ENCODE measurements around the gene HNRNPUL1. TPM values are rescaled to one million over a fixed set of nuclear protein-coding genes. Genes with fewer than 3 reads are reported as not detected.

HNRNPUL1 gene
- total and polyA plus RNA-seq, 2 donors (not counting 1 experiment from before 2014, with no cell fraction given): 36.4 to 58.1 TPM

DNA sequence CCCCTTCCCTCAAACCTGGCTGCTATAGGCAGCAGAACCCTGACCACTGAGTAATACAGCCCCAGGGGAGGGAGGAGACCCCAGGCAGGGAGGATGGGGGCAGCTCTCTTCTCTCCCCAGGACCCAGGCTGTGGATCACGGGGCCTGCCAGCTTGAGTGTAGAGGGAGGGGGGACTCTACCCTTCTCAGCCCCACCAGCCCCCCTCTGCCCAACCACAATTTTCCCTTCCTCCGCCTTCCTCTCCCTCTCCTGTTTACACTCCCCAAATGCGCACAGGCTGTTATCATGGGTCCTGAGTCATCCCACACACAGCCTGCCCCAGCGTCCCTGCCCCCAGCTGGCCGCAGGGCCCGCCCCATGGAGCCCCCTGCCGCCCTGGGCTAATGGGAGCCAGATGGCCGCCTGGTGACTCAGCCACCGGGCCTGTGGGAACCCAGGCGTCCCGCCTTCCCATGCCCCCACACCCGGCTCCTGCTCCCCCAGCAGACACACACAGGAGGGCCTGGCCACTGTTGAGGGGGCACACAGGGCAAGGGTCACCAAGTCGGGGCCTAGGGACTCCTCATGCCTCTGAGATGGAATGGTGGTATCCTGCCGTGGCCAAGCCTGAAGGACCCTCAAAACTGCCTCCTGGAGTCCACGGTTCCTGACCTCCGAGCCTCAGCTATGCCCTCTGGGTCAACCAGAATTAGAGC, 59.4 kb downstream of the HNRNPUL1 start:
- peaks cover 19% of the 10 kb centered on the region for H3K36me3 ChIP-seq (ENCODE audit: control insufficient read depth, insufficient read depth, low read length)
- DNase-seq (ENCODE audit: low read depth in 2 of 2): peak; percentile 97 to 98
- TF ChIP-seq, protein P1, sequence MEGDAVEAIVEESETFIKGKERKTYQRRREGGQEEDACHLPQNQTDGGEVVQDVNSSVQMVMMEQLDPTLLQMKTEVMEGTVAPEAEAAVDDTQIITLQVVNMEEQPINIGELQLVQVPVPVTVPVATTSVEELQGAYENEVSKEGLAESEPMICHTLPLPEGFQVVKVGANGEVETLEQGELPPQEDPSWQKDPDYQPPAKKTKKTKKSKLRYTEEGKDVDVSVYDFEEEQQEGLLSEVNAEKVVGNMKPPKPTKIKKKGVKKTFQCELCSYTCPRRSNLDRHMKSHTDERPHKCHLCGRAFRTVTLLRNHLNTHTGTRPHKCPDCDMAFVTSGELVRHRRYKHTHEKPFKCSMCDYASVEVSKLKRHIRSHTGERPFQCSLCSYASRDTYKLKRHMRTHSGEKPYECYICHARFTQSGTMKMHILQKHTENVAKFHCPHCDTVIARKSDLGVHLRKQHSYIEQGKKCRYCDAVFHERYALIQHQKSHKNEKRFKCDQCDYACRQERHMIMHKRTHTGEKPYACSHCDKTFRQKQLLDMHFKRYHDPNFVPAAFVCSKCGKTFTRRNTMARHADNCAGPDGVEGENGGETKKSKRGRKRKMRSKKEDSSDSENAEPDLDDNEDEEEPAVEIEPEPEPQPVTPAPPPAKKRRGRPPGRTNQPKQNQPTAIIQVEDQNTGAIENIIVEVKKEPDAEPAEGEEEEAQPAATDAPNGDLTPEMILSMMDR (conservative IDR thresholded peaks at IDR 0.05 in 1 of 2, IDR thresholded peaks at IDR 0.05 in 1 of 2; ENCODE audit: low read depth in 1 of 2, low read length in 2 of 2): no peak
- no peak for TF ChIP-seq EZH2 (IDR thresholded peaks at IDR 0.05; ENCODE audit: low read length, missing control alignments)
- peaks cover 63% of the 10 kb centered on the region for H3K4me1 ChIP-seq (ENCODE audit: control insufficient read depth, extremely low read depth, insufficient read depth, low read length)
- peak overlapping the region in 1 of 4 experiments; percentile 21 for H3K4me3 ChIP-seq (replicated peaks in 1 of 4; ENCODE audit: control extremely low read depth in 1 of 4, insufficient read depth in 1 of 4, low read depth in 3 of 4, low read length in 4 of 4)
- H3K9ac ChIP-seq (ENCODE audit: insufficient read depth, low read length): peak overlapping the region; percentile 74
- no peak overlapping the region for H2AFZ ChIP-seq (ENCODE audit: low read length)
- no peaks in the 10 kb centered on the region for H3K9me3 ChIP-seq (ENCODE audit: control insufficient read depth, insufficient read depth, low read depth, low read length)
- H3K79me2 ChIP-seq (ENCODE audit: control insufficient read depth, insufficient read depth, low read length): no peaks in the 10 kb centered on the region
- no peaks in the 10 kb centered on the region for H3K27me3 ChIP-seq (ENCODE audit: control insufficient read depth, insufficient read depth, low read length)
- no peaks in the 10 kb centered on the region for H4K20me1 ChIP-seq (ENCODE audit: control insufficient read depth, extremely low read depth, insufficient read depth, low read length)
- H3K4me2 ChIP-seq (ENCODE audit: extremely low read depth, insufficient read depth, low read length): peak overlapping the region; percentile 77
- peak overlapping the region; percentile 97 for H3K27ac ChIP-seq (ENCODE audit: insufficient read depth, low read length)

DNA sequence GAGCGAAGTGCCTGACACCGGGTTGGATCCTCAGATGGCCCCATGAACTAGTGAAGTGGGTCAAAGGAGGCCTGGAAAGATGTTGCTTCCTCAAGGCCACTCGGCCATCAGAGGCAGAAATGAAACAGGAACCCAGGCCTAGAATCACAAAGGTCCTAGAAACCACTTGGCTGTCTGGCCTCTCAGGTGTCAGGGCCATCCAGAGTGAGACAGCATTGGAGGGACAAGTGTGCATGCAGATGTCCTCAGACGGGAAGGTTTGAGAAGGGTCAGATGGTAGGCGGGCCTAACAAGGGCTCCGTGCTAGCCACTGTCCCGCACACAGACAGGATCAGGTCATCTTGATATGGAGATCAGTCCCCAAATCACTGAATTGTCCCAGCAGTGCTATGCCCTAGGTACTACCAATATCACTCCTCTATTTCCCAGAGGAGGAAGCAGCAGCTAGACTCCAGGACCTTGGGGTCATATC, 60.1 kb downstream of the HNRNPUL1 start:
- no peaks in the 10 kb centered on the region for H3K9me3 ChIP-seq (ENCODE audit: control insufficient read depth, insufficient read depth, low read depth, low read length)
- H4K20me1 ChIP-seq (ENCODE audit: control insufficient read depth, extremely low read depth, insufficient read depth, low read length): no peaks in the 10 kb centered on the region
- no peak overlapping the region for H2AFZ ChIP-seq (ENCODE audit: low read length)
- peaks cover 18% of the 10 kb centered on the region for H3K36me3 ChIP-seq (ENCODE audit: control insufficient read depth, insufficient read depth, low read length)
- peak overlapping the region; percentile 75 for H3K4me2 ChIP-seq (ENCODE audit: extremely low read depth, insufficient read depth, low read length)
- no peak for DNase-seq (ENCODE audit: low read depth in 2 of 2)
- no peak overlapping the region for H3K4me3 ChIP-seq (replicated peaks in 1 of 4; ENCODE audit: control extremely low read depth in 1 of 4, insufficient read depth in 1 of 4, low read depth in 3 of 4, low read length in 4 of 4)
- TF ChIP-seq EZH2 (IDR thresholded peaks at IDR 0.05; ENCODE audit: low read length, missing control alignments): no peak
- TF ChIP-seq, protein P1 (conservative IDR thresholded peaks at IDR 0.05 in 1 of 2, IDR thresholded peaks at IDR 0.05 in 1 of 2; ENCODE audit: low read depth in 1 of 2, low read length in 2 of 2): no peak
- H3K4me1 ChIP-seq (ENCODE audit: control insufficient read depth, extremely low read depth, insufficient read depth, low read length): peaks cover 64% of the 10 kb centered on the region
- H3K27ac ChIP-seq (ENCODE audit: insufficient read depth, low read length): peak overlapping the region; percentile 97
- H3K9ac ChIP-seq (ENCODE audit: insufficient read depth, low read length): peak overlapping the region; percentile 70
- H3K79me2 ChIP-seq (ENCODE audit: control insufficient read depth, insufficient read depth, low read length): no peaks in the 10 kb centered on the region
- H3K27me3 ChIP-seq (ENCODE audit: control insufficient read depth, insufficient read depth, low read length): no peaks in the 10 kb centered on the region

DNA sequence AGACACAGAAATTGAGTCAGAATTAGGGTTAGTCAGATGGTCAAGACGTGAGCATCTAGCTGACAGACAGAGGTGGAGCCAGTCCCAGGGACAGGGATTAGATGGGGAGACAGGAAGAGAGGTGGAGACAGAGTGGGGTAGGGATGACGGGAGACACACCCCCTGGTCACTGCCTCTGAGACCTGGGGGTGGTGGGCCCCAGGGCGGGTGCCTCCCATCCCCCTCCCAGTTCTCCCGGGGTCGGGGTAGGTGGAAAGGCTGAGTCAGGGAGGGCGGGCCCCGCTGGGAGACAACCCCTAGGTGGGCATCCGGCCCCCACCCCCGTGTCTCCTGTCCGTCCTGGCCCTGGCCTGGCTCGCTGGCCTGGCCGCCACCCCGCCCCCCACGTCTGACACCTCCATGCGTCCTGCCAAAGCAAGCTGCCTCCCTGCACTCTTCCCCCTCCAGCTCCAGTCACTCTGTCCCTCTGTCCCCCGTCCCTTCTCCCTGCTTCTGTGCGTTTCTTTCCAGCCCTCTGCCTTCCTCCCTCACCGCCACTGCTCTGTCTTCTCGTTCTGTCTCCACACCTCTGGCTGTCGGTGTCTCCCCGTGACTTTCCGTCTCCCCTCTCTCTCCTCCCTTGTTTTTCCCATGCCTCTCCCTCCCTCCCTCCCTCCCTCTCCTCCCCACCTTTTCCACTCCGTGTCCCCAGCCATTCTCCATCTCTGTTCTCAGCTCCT, 60.9 kb downstream of the HNRNPUL1 start:
- DNase-seq (ENCODE audit: low read depth in 2 of 2): peak; percentile 78 to 82
- H3K9ac ChIP-seq (ENCODE audit: insufficient read depth, low read length): peak overlapping the region; percentile 59

More for the DNA sequence above, 60.9 kb downstream of the HNRNPUL1 start:
- no peaks in the 10 kb centered on the region for H3K79me2 ChIP-seq (ENCODE audit: control insufficient read depth, insufficient read depth, low read length)
- no peaks in the 10 kb centered on the region for H3K27me3 ChIP-seq (ENCODE audit: control insufficient read depth, insufficient read depth, low read length)
- TF ChIP-seq, protein P1 (conservative IDR thresholded peaks at IDR 0.05 in 1 of 2, IDR thresholded peaks at IDR 0.05 in 1 of 2; ENCODE audit: low read depth in 1 of 2, low read length in 2 of 2): no peak
- no peak for TF ChIP-seq EZH2 (IDR thresholded peaks at IDR 0.05; ENCODE audit: low read length, missing control alignments)
- H3K4me2 ChIP-seq (ENCODE audit: extremely low read depth, insufficient read depth, low read length): peak overlapping the region; percentile 69
- no peaks in the 10 kb centered on the region for H3K9me3 ChIP-seq (ENCODE audit: control insufficient read depth, insufficient read depth, low read depth, low read length)
- peak overlapping the region; percentile 97 for H3K27ac ChIP-seq (ENCODE audit: insufficient read depth, low read length)
- H3K36me3 ChIP-seq (ENCODE audit: control insufficient read depth, insufficient read depth, low read length): peaks cover 14% of the 10 kb centered on the region
- no peak overlapping the region for H2AFZ ChIP-seq (ENCODE audit: low read length)
- no peak overlapping the region for H3K4me3 ChIP-seq (replicated peaks in 1 of 4; ENCODE audit: control extremely low read depth in 1 of 4, insufficient read depth in 1 of 4, low read depth in 3 of 4, low read length in 4 of 4)
- H3K4me1 ChIP-seq (ENCODE audit: control insufficient read depth, extremely low read depth, insufficient read depth, low read length): peaks cover 64% of the 10 kb centered on the region
- no peaks in the 10 kb centered on the region for H4K20me1 ChIP-seq (ENCODE audit: control insufficient read depth, extremely low read depth, insufficient read depth, low read length)

Measured in fibroblast of lung (primary cell).